Prostate gland (tissue), 2 donors: ENCODE results near the gene GRK4.
"Not testable (repeated sequence)": the region's sequence is repeated elsewhere in the genome, so short reads cannot be mapped to it uniquely, and the experiment has no call there.

ENCODE experiments used
- CTCF ChIP-seq, 4 experiments: fragments of 200-600 bp in 2 of 4; fragments of 450-650 bp in 2 of 4; sonication (generic) in 2 of 4; IDR thresholded peaks; 1 replicate in 3 of 4; 2 replicates in 1 of 4; pipeline ENCODE4 v1.5.1; 2016 to 2019; ENCODE audit warnings: antibody characterized with exemption in 4 of 4, mild to moderate bottlenecking in 2 of 4, moderate library complexity in 2 of 4
- POLR2AphosphoS5 ChIP-seq: sonication (generic); formaldehyde crosslinking; IDR thresholded peaks from one replicate; pipeline ENCODE4 v1.6.1; 2017; ENCODE audit warnings: antibody characterized with exemption

DNA sequence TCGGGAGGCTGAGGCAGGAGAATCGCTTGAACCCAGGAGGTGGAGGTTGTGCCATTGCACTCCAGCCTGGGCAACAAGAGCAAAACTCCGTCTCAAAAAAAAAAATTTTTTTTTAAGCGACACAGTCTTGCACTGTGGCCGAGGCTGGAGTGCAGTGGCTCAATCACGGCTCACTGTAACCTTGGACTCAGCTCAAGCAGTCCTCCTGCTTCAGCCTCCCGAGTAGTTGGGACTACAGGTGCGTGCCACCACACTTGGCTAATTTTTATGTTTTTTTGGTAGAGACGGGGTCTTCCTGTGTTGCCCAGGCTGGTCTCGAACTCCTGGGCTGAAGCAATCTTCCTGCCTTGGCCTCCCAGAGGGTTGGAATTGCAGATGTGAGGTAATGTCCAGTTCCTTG lies 25.0 kb upstream of the GRK4 start:
- TF ChIP-seq POLR2AphosphoS5; CTCF (IDR thresholded peaks at IDR 0.05): not testable (repeated sequence)
